Heart left ventricle (tissue), 13 donors: Measurements from ENCODE around the gene HTT.

Experiments used
- POLR2A ChIP-seq, 2 donors: fragments of 450-650 bp; IDR thresholded peaks; one replicate each; pipeline ENCODE4 v1.6.1; 2017; ENCODE audit warnings: antibody characterized with exemption in 2 of 2, mild to moderate bottlenecking in 2 of 2, moderate library complexity in 2 of 2
- TF ChIP-seq, protein P1 (sequence below), 12 donors: fragments of 200-600 bp; sonication (generic) in 4 of 12; IDR thresholded peaks; one replicate each; pipeline versions ENCODE4 v1.5.0 to v1.8.0; 2018 to 2022; ENCODE audit warnings: antibody characterized with exemption in 12 of 12, mild to moderate bottlenecking in 5 of 12
- donor health status: ischemic (EF 13 %, LVEDD 7.1; RV severe dilation, severe dysfunction).
- donor health status: DM: no; HTN: yes; CAD: no.
- donor health status: DM: no; HTN: no; CAD: no.
- donor health status: ischemic (EF 25% LVEDD 6.9; RV normal size, moderate dysfunction).
- donor health status: ischemic (EF 25% LVEDD 5.7; RV mildly dilated, moderate dysfunction).
- donor health status: ischemic (EF 35%, LVEDD 5.7; RV mildly dilated, moderate dysfunction).
- donor health status: nonischemic (EF 11% LVEDD 7.7; RV severe dilation, severe dysfunction).
- donor health status: DM: yes; HTN: yes; CAD: no.
- donor health status: PGD.
- donor health status: ischemic (EF 29% LVEDD 5.4; RV normal size, mild dysfunction).
- donor health status: nonischemic (EF 23%, LVEDD 6.1; RV moderate dilation, normal function).

DNA sequence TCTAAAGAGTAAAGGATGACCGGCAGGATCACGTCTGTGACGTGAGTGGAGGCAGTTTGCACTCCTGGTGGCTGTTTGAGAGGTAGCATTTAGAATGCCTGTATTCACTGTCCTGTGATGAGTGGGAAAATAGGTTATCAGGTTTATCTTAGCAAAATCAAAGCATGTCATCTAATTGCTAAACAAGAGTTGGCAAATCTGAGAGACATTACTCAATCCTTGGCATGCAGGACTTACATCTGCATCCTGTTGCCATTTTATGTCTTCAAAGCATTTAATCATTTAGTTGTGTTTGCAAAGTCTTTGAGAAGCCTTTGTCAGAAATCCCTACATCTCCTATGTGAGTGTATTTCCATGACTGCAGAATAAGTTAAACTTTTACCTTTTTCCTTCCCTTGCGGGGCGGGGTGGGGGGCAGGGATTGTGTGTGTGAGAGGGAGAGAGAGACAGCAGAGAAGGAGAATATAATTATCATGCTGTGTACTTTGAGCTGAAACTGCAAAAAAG, 133.1 kb downstream of the HTT start:
- TF ChIP-seq POLR2A (IDR thresholded peaks at IDR 0.05) = no peak
- TF ChIP-seq, protein P1, sequence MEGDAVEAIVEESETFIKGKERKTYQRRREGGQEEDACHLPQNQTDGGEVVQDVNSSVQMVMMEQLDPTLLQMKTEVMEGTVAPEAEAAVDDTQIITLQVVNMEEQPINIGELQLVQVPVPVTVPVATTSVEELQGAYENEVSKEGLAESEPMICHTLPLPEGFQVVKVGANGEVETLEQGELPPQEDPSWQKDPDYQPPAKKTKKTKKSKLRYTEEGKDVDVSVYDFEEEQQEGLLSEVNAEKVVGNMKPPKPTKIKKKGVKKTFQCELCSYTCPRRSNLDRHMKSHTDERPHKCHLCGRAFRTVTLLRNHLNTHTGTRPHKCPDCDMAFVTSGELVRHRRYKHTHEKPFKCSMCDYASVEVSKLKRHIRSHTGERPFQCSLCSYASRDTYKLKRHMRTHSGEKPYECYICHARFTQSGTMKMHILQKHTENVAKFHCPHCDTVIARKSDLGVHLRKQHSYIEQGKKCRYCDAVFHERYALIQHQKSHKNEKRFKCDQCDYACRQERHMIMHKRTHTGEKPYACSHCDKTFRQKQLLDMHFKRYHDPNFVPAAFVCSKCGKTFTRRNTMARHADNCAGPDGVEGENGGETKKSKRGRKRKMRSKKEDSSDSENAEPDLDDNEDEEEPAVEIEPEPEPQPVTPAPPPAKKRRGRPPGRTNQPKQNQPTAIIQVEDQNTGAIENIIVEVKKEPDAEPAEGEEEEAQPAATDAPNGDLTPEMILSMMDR (IDR thresholded peaks at IDR 0.05) = no peak
